Heart left ventricle (tissue), 16 donors: ENCODE data around the gene ATG9B. TPM values are rescaled to one million over a fixed set of nuclear protein-coding genes. Genes with fewer than 3 reads are reported as not detected.
A peak's percentile ranks its signal among the peaks of the same experiment; 100 is the strongest.

Source experiments
- ATAC-seq, 4 donors: fragments of 200-7000 bp; cut with Tn5 transposase; one replicate each; pipeline ENCODE4 v1.9.1; 2020 to 2022; ENCODE audit warnings: moderate library complexity in 4 of 4, mild to moderate bottlenecking in 3 of 4, moderate number of reproducible peaks in 1 of 4
- DNase-seq, 5 donors: peaks; one replicate each; pipeline ENCODE4 v3.0.0-alpha.2; 2020
- H3K27ac ChIP-seq, 12 donors: fragments of 200-600 bp; sonication (generic) in 4 of 12; one replicate each; pipeline versions ENCODE4 v1.5.0 to v1.8.0; 2016 to 2022; ENCODE audit warnings: mild to moderate bottlenecking in 2 of 12
- H3K27me3 ChIP-seq, 9 donors: fragments of 200-600 bp; sonication (generic) in 2 of 9; one replicate each; pipeline versions ENCODE4 v1.5.1 to v1.8.0; 2016 to 2022; ENCODE audit warnings: mild to moderate bottlenecking in 3 of 9
- H3K36me3 ChIP-seq, 9 donors: fragments of 200-600 bp; sonication (generic) in 2 of 9; one replicate each; pipeline versions ENCODE4 v1.5.0 to v1.8.0; 2018 to 2022; ENCODE audit warnings: mild to moderate bottlenecking in 2 of 9
- H3K4me1 ChIP-seq, 12 donors: fragments of 200-600 bp; sonication (generic) in 4 of 12; one replicate each; pipeline versions ENCODE4 v1.5.0 to v1.8.0; 2016 to 2022; ENCODE audit warnings: mild to moderate bottlenecking in 3 of 12
- H3K4me3 ChIP-seq, 12 donors: fragments of 200-600 bp; sonication (generic) in 4 of 12; one replicate each; pipeline versions ENCODE4 v1.5.0 to v1.8.0; 2017 to 2022; ENCODE audit warnings: mild to moderate bottlenecking in 9 of 12, moderate library complexity in 4 of 12
- H3K9me3 ChIP-seq, 12 donors: fragments of 200-600 bp; sonication (generic) in 4 of 12; one replicate each; pipeline versions ENCODE4 v1.5.0 to v1.8.0; 2016 to 2022; ENCODE audit warnings: mild to moderate bottlenecking in 1 of 12
- CTCF ChIP-seq, 12 donors: fragments of 200-600 bp; sonication (generic) in 4 of 12; IDR thresholded peaks; one replicate each; pipeline versions ENCODE4 v1.5.0 to v1.8.0; 2018 to 2022; ENCODE audit warnings: antibody characterized with exemption in 12 of 12, mild to moderate bottlenecking in 5 of 12
- POLR2A ChIP-seq, 2 donors: fragments of 450-650 bp; IDR thresholded peaks; one replicate each; pipeline ENCODE4 v1.6.1; 2017; ENCODE audit warnings: antibody characterized with exemption in 2 of 2, mild to moderate bottlenecking in 2 of 2, moderate library complexity in 2 of 2
- WGBS, 4 donors: extraction: QIAGEN DNeasy Blood & Tissue Kit in 2 of 4; methylation state at CpG; one replicate each; pipeline versions ENCODE4 v1.1.5 to v1.1.7; 2013 to 2018; 5-methylcytosine and 5-hydroxymethylcytosine counted together
- intact Hi-C, 10 donors: fragments of 100-400 bp; cut with DNase I; formaldehyde crosslinking; loops; one replicate each; pipeline versions ENCODE4 v1.11.1 to v1.14.2; 2022
- polyA plus RNA-seq, 2 donors: library from polyadenylated mRNA; stranded (reverse); fragments of 200-250 nt; gene quantifications; one replicate each; pipeline ENCODE4 v1.2.3, GENCODE V29; 2013
- total RNA-seq, 9 donors: library from RNA; depleted of rRNA in 2 of 9; stranded (reverse); fragments of >200 nt in 2 of 9; fragmentation: NEBNext Ultra II Directional in 3 of 9; extraction: Animal tissue kit (Norgen Biotek cat#: 25700) in 3 of 9; gene quantifications; one replicate each; pipeline versions ENCODE4 v1.1.0 to v1.2.4, GENCODE V29; 2016 to 2023
- donor health status: ischemic (EF 13 %, LVEDD 7.1; RV severe dilation, severe dysfunction).
- donor health status: healthy with polysubstance abuse.
- donor health status: DM: no; HTN: yes; CAD: no.
- donor health status: DM: no; HTN: no; CAD: no.
- donor health status: ischemic (EF 25% LVEDD 6.9; RV normal size, moderate dysfunction).
- donor health status: ischemic (EF 25% LVEDD 5.7; RV mildly dilated, moderate dysfunction).
- donor health status: healthy.
- donor health status: DM: yes; HTN: yes; CAD: no.
- donor health status: ischemic (EF 35%, LVEDD 5.7; RV mildly dilated, moderate dysfunction).
- donor health status: nonischemic (EF 11% LVEDD 7.7; RV severe dilation, severe dysfunction).
- donor health status: DM: yes; HTN: yes; CAD: no.
- donor health status: PGD.
- donor health status: ischemic (EF 29% LVEDD 5.4; RV normal size, mild dysfunction).
- donor health status: nonischemic (EF 23%, LVEDD 6.1; RV moderate dilation, normal function).

The ATG9B gene
- total and polyA plus RNA-seq, 11 donors, result 0.07 to 1.0 (median 0.32) TPM; not detected in 7

GRCh38 chr7:151023232-151023631 lies 1.1 kb downstream of the ATG9B start:
- 56 to 69% (median 65%) methylated on average over 10 of the region's 10 CpGs for WGBS, 4 donors
- Histone ChIP-seq H3K4me1 (peaks cover 0 to 17% (median 9%) of the 10 kb centered on the region in 12 donors), H3K27me3 (peaks cover 3 to 31% (median 19%) of the 10 kb centered on the region in 9 donors), H3K4me3 (no peak overlapping the region), H3K36me3 (no peaks in the 10 kb centered on the region), H3K9me3 (no peaks in the 10 kb centered on the region), H3K27ac (no peak overlapping the region)
- DNase-seq (no peak), ATAC-seq (no peak)
- TF ChIP-seq POLR2A (IDR thresholded peaks at IDR 0.05) (no peak), CTCF (IDR thresholded peaks at IDR 0.05) (no peak)
- intact Hi-C loops, result loop anchor here in 2 of 10 donors (10.0 kb wide), 2 partner anchors 72 to 92 kb away; no protein-coding TSS in a partner anchor

- ATAC-seq (no peak), DNase-seq (no peak)
- no peak overlapping the region for H3K27ac ChIP-seq
- no peak overlapping the region for H3K4me3 ChIP-seq
- intact Hi-C loops, result loop anchor here in 2 of 10 donors (10.0 kb wide), 2 partner anchors 75 to 95 kb away; no protein-coding TSS in a partner anchor
- peaks cover 0 to 17% (median 13%) of the 10 kb centered on the region in 12 donors for H3K4me1 ChIP-seq
- no peaks in the 10 kb centered on the region for H3K36me3 ChIP-seq
- no peak for TF ChIP-seq POLR2A (IDR thresholded peaks at IDR 0.05)
- TF ChIP-seq CTCF (IDR thresholded peaks at IDR 0.05), result no peak
- no peaks in the 10 kb centered on the region for H3K9me3 ChIP-seq
- peaks cover 3 to 38% (median 19%) of the 10 kb centered on the region in 9 donors for H3K27me3 ChIP-seq
- WGBS, 4 donors, result 46 to 62% (median 54%) methylated on average over 7 of the region's 7 CpGs
Observed at GRCh38 chr7:151020231-151020630, 4.1 kb downstream of the ATG9B start.

GRCh38 chr7:151019130-151019447 lies 5.2 kb downstream of the ATG9B start:
- TF ChIP-seq CTCF (IDR thresholded peaks at IDR 0.05) (no peak), POLR2A (IDR thresholded peaks at IDR 0.05) (no peak)
- ATAC-seq (no peak), DNase-seq (no peak)
- Histone ChIP-seq H3K4me1 (peaks cover 0 to 25% (median 13%) of the 10 kb centered on the region in 12 donors), H3K27ac (no peak overlapping the region), H3K9me3 (no peaks in the 10 kb centered on the region), H3K4me3 (peak overlapping the region in 7 of 12 donors; percentile 17 to 40 (median 32)), H3K27me3 (peaks cover 3 to 43% (median 19%) of the 10 kb centered on the region in 9 donors), H3K36me3 (peaks cover 0 to under 1% (median 0%) of the 10 kb centered on the region in 9 donors)
- 26 to 56% (median 31%) methylated on average over 13 to 20 of the region's 20 CpGs for WGBS, 4 donors
- intact Hi-C loops, result loop anchor here in 1 of 10 donors (5.0 kb wide), 1 partner anchor 93 kb away; no protein-coding TSS in a partner anchor

- no peaks in the 10 kb centered on the region for H3K9me3 ChIP-seq
- peaks cover 3 to 48% (median 21%) of the 10 kb centered on the region in 9 donors for H3K27me3 ChIP-seq
- ATAC-seq (peak in 2 of 4 donors; percentile 8 to 16), DNase-seq (no peak)
- peak in 2 of 12 donors; percentile 7 to 28 for TF ChIP-seq CTCF (IDR thresholded peaks at IDR 0.05)
- TF ChIP-seq POLR2A (IDR thresholded peaks at IDR 0.05), result no peak
- WGBS, 4 donors, result 0 to 2% (median 1%) methylated on average over 52 to 82 of the region's 82 CpGs
- peak overlapping the region in 9 of 12 donors; percentile 10 to 40 (median 24) for H3K4me3 ChIP-seq
- no peak overlapping the region for H3K27ac ChIP-seq
- H3K36me3 ChIP-seq, result peaks cover 0 to 3% (median 0%) of the 10 kb centered on the region in 9 donors
- peaks cover 0 to 30% (median 15%) of the 10 kb centered on the region in 12 donors for H3K4me1 ChIP-seq
- intact Hi-C loops, result loop anchor here in 1 of 10 donors (5.0 kb wide), 1 partner anchor 94 kb away; no protein-coding TSS in a partner anchor
Observed at GRCh38 chr7:151018421-151019129, 5.7 kb downstream of the ATG9B start.
